Thoracic aorta (tissue), 2 donors: ENCODE results near the gene NOS1. TPM values are rescaled to one million over a fixed set of nuclear protein-coding genes. Genes with fewer than 3 reads are reported as not detected.

Experiments
- ATAC-seq: fragments of 150-250 bp; one replicate; pipeline ENCODE4 v1.8.0; 2017; ENCODE audit warnings: low read depth; ENCODE audit not compliant: insufficient number of reproducible peaks, low FRiP score
- DNase-seq: peaks from one replicate; pipeline ENCODE4 v3.0.0-alpha.2; 2020; ENCODE audit warnings: low spot score
- H3K27ac ChIP-seq, 2 donors: fragments of 200-600 bp; sonication (generic); 1 replicate in 1 of 2; 2 replicates in 1 of 2; pipeline ENCODE4 v1.5.1; 2016; ENCODE audit warnings: mild to moderate bottlenecking in 2 of 2, moderate library complexity in 2 of 2
- H3K27me3 ChIP-seq: fragments of 200-600 bp; sonication (generic); replicated peaks from 2 replicates; pipeline ENCODE4 v1.6.0; 2016; ENCODE audit warnings: mild to moderate bottlenecking; ENCODE audit not compliant: insufficient read depth
- H3K36me3 ChIP-seq: fragments of 200-600 bp; sonication (generic); one replicate; pipeline ENCODE4 v1.5.1; 2016
- H3K4me1 ChIP-seq, 2 donors: fragments of 200-600 bp; sonication (generic); 1 replicate in 1 of 2; 2 replicates in 1 of 2; pipeline versions ENCODE4 v1.5.1 to v1.6.0; 2016; ENCODE audit warnings: low read depth in 2 of 2, mild to moderate bottlenecking in 1 of 2; ENCODE audit not compliant: control insufficient read depth in 1 of 2
- H3K4me3 ChIP-seq: fragments of 200-600 bp; sonication (generic); 2 replicates; pipeline ENCODE4 v1.5.1; 2016; ENCODE audit warnings: mild to moderate bottlenecking
- H3K9me3 ChIP-seq: fragments of 200-600 bp; sonication (generic); 2 replicates; pipeline ENCODE4 v1.5.1; 2016
- CTCF ChIP-seq: fragments of 200-600 bp; sonication (generic); IDR thresholded peaks from one replicate; pipeline ENCODE4 v1.5.1; 2019; ENCODE audit warnings: antibody characterized with exemption
- total RNA-seq, 2 donors: library from RNA; depleted of rRNA; stranded (reverse); fragments of >200 nt; gene quantifications; one replicate each; pipeline versions ENCODE4 v1.1.0 to v1.2.3, GENCODE V29; 2016

Gene NOS1
- total RNA-seq, 2 donors from 2014 or later: 0.07 to 0.14 TPM

GRCh38 chr12:117284140-117284539, 77.3 kb downstream of the NOS1 start:
- no peak for TF ChIP-seq CTCF
- Histone ChIP-seq H3K27me3 (no peaks in the 10 kb centered on the region), H3K27ac (no peak overlapping the region), H3K4me3 (no peak overlapping the region), H3K9me3 (no peaks in the 10 kb centered on the region), H3K4me1 (no peaks in the 10 kb centered on the region), H3K36me3 (no peaks in the 10 kb centered on the region)
- ATAC-seq (no peak), DNase-seq (no peak)

- DNase-seq: no peak
- H3K27me3 ChIP-seq: no peaks in the 10 kb centered on the region
- no peak overlapping the region for H3K4me3 ChIP-seq
- no peak for ATAC-seq
- H3K36me3 ChIP-seq: no peaks in the 10 kb centered on the region
- no peaks in the 10 kb centered on the region for H3K4me1 ChIP-seq
- TF ChIP-seq CTCF: no peak
- no peak overlapping the region for H3K27ac ChIP-seq
- H3K9me3 ChIP-seq: no peaks in the 10 kb centered on the region
These were observed 78.9 kb downstream of the NOS1 start for GRCh38 chr12:117282490-117282889.

- no peak overlapping the region for H3K27ac ChIP-seq
- H3K36me3 ChIP-seq: no peaks in the 10 kb centered on the region
- TF ChIP-seq CTCF: no peak
- no peak overlapping the region for H3K4me3 ChIP-seq
- DNase-seq (no peak), ATAC-seq (no peak)
- no peaks in the 10 kb centered on the region for H3K4me1 ChIP-seq
- H3K27me3 ChIP-seq: no peaks in the 10 kb centered on the region
- no peaks in the 10 kb centered on the region for H3K9me3 ChIP-seq
These were observed 81.3 kb downstream of the NOS1 start for GRCh38 chr12:117280019-117280680.

GRCh38 chr12:117279606-117280005, 81.8 kb downstream of the NOS1 start:
- DNase-seq (no peak), ATAC-seq (no peak)
- no peak for TF ChIP-seq CTCF
- no peak overlapping the region for H3K4me3 ChIP-seq
- H3K27me3 ChIP-seq: no peaks in the 10 kb centered on the region
- no peak overlapping the region for H3K27ac ChIP-seq
- H3K36me3 ChIP-seq: no peaks in the 10 kb centered on the region
- H3K4me1 ChIP-seq: no peaks in the 10 kb centered on the region
- H3K9me3 ChIP-seq: no peaks in the 10 kb centered on the region

- DNase-seq (no peak), ATAC-seq (no peak)
- no peak overlapping the region for H3K4me3 ChIP-seq
- no peaks in the 10 kb centered on the region for H3K36me3 ChIP-seq
- no peaks in the 10 kb centered on the region for H3K27me3 ChIP-seq
- no peaks in the 10 kb centered on the region for H3K9me3 ChIP-seq
- TF ChIP-seq CTCF: no peak
- no peaks in the 10 kb centered on the region for H3K4me1 ChIP-seq
- H3K27ac ChIP-seq: no peak overlapping the region
These were observed 83.6 kb downstream of the NOS1 start for GRCh38 chr12:117277875-117278274.
